Pons (tissue), 1 donor: ENCODE data around the gene POU3F1.

Experiments used
- DNase-seq: peaks from one replicate; pipeline ENCODE4 v3.0.0-alpha.2; 2016; ENCODE audit warnings: low spot score

POU3F1 gene

DNA sequence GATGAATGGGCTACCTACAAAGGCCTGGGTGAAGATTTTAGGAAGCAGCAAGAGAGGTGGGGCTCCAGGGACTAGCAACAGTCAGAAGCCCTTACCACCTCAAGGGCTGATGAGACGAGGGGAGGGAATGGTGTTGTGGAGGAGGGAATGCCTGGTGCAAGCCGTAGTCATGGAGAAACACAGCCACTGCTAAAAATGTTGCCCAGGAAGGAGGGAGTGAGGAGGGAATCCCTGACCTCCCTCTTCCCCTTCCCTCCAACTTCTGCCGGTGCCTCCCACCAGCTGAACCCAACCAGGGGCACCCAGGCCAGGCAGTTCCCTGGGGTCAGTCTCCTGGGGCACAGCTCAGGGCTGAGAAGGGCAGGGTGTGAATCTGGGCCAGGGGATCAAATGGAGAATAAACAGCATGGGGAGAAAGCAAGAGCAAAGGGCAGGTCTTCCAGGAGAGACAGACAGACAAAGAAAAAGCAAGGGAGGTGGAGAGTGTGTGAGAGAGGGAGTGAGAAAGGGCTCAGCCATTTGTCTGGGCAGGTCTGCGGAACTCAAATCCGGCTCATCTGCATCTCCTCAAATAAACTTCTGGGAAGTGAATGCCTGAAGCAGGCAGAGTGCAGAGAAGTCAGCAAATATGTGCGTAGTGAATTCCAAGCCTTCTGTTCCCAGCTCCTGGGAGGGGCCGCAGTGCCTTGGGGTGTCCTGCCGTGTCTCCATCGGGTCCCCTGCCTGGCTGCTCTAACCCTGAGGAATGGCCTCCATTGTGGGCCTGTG is 27.1 kb upstream of the POU3F1 start:
- DNase-seq = no peak

DNA sequence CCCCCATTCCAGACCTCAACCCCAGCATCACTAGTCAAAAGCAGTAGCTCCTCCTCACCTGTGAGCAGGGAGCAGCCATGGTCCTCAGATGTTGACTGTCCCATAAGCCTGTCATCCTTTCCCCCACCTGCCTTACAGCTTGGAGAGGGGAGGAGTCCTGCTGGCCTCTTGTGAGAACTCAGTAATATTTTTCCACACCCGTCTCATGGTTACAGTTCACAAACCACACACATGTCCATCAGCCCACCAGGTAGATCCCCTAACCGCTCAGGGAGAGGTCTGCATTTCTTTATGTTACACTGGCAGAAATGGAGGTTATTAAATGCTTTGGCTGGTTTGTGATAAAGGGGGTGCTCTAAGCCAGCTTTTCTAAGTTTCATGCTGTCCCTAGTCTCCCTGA is 26.3 kb upstream of the POU3F1 start:
- no peak for DNase-seq

DNA sequence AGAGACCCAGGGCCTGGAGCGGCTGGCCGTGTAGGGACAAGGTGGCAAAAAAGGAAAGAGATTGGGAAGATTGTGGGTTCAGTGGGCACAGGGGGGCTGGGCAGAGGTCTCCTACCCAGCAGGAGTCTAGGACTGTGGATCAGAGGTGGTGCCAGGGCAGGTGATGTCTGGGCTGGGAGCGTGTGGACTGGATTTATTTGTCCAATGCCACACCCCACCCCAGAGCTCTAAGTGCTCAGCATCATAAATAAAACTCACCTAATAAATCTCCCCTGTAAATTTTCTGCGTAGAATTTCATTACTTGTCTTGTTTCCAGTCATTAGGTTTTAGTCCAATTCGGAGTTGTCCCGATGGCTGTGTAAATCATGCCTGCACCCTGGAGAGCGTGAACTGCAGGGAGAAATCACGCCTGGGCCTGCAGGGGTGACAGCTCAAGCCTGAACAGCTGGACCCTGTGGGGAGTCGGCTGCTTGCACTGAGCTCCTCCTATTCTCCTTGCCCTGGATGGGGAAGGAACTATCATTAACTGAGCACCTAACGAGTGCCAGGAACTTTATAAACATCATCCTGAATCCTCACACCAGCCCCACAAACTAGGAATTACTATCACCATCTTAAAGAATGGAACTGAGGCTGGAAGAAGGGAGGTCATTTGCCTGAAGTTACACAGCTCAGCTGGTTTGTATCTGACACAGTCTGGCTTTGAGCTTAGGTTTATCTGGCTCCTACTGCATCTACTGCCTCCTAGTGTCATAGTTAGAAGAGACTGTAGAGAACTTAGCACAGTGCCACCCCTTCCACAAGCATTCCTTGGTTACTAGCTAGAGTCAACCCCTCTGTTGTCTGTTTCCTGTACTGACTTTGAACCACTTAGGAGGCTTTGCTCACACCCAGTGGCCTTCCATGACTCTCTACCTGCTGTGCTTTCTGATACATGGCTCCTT is 25.0 kb upstream of the POU3F1 start:
- no peak for DNase-seq

DNA sequence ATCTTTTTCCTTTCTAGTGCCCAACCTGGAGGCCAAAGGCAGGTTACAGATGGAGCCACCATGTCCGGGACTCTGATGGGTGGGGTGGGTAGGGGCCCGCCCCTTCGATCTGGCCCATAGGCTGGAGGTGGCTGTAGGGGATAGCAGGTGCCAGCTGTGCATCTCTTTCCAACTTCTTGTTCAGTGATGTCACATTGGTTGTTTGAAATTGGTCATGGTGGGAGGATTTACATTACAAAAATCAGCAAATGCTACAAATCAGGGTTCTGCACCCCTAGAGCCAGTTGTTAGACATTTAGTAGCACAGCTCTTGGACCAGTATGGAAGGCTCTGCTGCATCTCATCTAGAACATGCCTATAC is 22.4 kb upstream of the POU3F1 start:
- DNase-seq = no peak

DNA sequence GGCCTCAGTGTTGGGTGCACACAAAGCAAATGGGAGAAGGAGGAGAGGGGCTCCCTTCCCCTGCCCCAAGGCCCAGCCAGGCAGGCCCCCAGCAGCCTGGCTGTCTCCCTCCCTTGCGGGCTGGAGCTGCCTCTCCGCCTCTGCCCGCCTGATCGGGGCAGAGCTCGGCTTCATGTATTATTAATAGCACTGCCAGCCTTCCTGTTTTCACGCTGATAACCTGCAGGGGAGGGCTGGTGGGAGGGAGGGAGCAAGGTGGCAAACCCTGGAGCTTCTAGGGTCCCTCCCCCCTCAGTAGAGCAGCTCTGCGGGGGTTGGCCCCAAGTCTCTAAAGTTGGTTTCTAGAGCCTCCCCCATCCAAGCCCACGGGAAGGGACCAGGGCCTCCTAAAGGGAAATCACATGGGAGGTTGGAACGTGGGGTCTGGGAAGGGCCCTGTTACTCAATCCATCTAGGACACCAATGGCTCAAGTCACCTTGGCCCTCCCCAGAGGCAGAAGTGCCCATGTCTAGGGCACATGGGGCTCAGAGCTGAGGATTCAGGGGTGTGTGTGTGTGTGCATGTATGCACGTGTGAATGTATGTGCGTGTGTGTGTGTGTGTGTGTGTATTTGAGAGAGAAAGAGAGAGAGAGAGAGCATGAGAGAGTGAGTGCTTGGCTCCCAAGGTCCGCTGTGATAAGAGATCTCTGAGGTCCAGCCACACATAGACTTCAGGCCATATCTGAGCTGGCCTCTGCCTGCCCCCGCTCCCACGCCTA is 21.8 kb upstream of the POU3F1 start:
- DNase-seq = no peak

DNA sequence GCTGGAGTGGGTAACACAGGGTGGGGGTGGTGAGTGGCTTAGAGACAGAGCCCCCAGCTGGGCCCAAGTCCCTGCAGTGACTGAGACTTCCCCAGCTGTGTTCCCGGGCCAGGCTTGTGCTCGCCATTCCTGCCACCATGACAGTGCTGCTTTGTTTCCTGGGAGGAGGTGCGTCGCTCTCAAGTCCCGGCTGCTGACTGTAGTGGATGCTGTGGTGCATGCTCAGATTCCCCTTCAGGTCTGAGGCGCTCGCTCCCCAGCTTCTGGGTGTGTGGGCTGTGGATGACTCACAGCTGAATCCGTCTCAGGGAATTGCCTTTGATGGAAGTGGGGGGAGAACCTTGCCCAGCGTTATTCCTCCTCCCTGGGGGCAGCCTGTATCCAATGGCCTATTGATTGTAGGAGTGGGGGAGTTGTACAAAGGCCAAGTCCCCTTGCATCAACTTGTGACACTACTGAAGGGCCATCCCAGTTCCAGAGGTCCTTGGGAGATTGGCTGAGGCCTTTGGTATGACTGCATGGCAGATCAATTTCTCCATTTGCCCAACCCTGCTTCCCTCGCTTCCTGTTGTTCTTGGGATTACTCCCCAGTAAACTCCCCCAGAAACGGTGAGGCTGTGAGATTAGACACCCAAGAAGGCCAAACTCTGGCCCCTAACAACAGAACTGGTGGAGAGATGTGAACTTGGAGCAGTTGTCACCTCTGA is 17.8 kb upstream of the POU3F1 start:
- no peak for DNase-seq

DNA sequence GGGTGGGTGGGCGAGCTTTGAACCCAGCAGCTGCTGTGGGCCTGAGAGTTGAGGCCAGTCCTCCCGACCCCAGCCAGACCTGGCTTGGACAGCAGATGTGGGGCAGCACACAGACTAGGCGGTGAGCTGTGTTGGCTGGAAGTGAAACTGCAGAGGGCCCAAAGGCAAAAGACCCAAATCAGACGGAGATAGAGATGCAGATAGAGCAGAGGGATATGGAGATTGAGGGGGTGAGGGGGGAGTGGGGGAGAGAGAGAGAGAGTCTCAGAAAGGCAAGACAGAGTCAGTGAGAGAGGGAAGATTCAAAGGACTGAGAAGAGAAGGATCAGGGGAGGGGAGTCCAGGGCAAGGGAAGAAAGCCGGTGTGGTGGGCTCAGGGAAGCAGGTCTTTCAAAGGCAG is 17.0 kb upstream of the POU3F1 start:
- DNase-seq = no peak

DNA sequence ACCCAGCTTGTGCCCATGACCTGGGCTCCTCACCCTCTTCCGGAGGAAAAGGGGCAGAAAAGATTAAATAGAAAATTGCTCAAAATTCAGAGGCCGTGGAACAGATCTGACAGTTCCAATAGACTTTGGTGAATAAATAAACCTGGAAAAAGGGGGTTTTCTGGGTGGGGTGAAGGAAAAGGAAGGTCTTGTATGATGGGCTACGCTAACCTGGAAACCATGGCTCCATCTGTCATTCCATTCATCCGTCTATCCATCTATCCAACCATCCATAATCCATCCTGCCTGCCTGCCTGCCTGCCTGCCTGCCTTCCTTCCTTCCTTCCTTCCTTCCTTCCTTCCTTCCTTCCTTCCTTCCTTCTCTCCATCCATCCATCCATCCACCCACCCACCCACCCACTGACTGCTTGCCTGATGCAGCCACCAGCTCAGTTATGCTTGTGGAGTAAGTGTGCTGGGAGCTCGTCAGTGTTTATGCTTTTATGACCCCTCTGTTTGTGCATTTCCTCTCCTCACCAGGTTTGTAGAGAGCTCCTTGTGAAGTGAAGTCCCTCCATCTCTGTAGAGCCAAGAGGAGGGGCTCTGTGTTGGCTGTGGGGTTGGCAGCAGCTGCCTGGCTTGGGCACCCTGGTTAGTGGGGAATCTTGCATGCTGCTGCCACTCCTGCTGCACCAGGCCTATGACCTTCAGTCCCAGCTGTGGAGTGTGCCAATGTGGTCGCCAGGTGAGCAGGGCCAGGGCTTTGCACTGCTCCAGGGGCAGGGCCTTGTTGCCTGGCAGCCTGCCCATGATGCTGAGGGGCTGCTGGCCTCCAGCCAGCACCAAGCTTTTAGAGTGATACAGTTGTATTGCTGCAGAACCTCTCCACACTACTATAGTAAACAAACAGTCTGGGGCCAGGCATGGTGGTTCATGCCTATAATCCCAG is 16.0 kb upstream of the POU3F1 start:
- DNase-seq = no peak

DNA sequence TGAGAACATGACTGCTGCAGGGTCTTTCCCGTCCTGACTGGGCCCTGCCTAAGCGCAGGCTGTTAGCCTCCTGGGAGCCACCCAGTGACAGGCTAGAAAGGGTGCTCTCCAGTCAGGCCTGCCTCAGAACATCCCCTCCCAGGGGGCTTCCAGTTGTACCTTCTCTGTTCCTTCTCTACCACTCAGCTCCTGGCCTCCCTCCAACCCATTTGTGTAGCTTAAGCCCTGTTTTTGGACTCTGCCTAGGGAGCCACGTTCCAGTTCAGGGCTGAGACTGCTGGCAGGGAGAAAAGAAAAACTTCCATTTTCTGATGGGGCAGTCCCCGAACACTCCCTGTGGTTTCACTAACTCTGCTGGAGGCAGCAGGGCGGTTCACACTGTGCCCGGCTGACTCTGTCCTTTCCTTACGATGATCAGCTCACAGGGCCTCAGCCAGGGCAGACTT is 15.3 kb upstream of the POU3F1 start:
- no peak for DNase-seq

DNA sequence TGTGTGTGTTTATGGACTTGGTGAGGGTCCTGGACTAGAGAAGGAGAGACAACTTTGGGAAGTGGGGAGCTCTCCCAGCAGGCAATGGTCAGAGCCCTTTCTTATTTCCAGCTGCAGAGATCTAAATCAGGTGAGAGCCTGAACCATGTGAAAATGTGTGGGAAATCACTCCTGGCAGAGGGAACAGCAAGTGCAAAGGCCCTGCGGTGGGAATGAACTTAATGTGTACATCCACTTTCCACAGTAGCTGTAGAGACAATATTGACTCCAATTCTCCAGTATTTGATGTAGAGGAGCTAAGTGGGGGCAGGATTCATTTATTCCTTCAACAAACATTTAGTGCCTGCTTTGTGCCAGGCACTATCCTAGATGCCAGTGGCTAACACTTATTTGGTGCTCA is 14.7 kb upstream of the POU3F1 start:
- no peak for DNase-seq

DNA sequence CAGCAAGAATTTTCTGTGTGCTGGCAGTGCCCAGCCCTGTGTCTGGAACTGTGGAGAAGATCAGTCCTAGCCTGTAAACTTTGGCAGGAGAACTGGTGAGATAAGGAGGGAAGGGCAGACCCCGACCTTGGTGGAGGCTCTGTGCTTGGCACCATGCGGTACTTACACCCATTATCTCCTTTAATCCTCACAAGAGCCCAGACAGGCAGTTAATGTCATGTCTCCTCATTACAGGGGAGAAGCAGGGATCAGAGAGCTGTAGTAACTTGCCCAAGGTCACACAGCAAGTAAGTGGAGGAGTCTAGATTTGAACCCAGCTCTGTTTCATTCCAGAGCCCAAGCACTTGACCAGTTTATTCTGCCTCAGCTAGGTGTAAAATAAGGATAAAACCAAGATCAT is 13.9 kb upstream of the POU3F1 start:
- DNase-seq = no peak

DNA sequence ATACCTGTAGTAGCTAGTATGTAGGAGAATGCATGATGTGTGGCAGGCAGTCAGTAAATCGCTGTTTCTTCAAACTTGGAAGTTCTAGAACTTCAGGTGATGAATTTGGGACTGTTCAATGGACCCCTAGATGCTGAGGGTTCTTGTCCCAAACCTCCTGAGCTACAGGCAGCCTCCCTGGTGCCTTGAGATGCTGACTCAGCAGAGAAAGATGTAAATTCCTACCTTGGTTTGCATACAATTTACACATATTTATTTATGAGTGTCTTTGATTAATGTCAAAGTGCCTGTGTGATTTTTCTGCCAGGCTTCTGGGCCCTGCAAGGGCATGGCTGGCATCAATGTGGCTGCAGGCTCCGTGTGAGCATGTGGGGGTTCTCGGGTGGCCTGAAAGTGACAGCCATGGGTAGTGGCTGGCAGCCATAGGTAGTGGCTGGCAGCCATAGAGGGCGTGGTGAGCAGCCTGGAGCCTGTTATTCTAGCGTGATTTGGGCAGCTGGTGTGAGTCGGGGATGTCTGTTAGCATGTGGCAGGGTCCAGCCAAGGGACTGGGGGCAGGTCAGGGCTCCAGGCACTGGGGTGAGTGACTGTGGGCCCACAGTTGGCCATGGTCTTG is 13.2 kb upstream of the POU3F1 start:
- DNase-seq = no peak

DNA sequence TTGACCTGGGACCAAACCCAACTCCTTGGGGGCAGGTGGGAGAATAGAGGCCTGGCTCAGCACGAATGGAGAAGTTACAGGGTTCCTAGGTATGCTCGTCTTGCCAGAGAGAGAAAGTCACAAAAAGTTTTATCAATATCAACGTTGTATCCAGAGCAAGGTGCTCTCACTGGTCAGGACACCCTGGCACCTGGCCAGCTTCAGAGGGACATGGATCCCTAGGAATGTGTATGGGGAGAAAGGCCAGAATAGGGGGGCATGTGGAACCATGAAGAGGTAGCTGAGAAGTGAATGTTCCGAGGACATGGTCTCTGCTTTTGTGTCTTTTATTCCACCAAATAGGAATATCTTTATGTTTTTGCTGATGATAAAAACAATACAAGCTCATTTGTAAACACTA is 9.4 kb upstream of the POU3F1 start:
- no peak for DNase-seq

DNA sequence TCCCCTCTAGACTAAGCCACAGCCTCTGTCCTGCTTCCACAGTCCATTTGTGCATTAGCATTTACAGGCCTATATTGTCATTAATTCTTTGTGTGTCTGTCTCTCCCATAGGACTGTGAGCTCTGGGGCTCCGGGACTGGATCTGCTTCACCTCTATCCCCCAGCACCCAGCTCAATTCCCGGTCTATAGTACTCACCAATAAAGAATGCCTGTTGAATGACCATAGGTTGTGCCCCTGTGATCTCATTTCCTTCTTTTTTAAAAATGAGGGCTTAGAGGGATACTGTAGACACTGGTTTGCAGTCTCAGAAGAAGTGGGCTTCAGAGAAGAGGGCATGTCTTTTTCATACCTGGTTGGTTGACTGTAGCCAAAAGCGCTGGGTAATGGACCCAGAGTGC is 8.8 kb upstream of the POU3F1 start:
- no peak for DNase-seq

DNA sequence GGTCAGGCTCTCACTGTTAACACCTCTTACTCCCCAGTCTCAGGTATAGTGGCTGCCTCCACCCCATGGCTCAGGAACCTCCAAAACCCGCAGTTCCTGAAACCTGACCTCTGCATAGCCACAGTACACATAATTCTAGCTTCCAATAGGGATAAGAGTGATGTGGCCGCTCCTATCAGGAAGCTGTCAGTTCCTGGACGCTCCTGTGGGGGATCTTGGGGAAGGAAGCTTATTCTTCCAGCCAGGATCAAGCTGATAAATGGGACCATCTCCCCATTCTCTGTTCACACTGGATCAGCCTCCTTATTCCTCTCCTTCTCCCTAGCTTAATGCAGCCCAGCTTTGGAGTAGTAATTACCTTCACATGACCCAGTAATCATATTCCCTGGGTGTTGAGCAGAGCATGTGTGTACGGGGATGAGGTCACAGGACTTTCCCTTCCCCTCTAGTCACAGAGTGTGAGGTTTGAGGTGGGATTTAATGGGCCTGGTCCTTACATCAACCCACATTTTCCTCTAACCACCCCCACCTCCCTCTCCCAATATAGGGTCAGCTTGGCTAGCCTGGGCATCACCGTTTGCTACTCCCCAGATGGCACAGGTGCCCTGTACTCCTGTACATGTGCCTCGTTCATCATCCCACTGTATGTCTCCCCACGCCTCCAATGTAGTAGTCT is 7.0 kb upstream of the POU3F1 start:
- no peak for DNase-seq

DNA sequence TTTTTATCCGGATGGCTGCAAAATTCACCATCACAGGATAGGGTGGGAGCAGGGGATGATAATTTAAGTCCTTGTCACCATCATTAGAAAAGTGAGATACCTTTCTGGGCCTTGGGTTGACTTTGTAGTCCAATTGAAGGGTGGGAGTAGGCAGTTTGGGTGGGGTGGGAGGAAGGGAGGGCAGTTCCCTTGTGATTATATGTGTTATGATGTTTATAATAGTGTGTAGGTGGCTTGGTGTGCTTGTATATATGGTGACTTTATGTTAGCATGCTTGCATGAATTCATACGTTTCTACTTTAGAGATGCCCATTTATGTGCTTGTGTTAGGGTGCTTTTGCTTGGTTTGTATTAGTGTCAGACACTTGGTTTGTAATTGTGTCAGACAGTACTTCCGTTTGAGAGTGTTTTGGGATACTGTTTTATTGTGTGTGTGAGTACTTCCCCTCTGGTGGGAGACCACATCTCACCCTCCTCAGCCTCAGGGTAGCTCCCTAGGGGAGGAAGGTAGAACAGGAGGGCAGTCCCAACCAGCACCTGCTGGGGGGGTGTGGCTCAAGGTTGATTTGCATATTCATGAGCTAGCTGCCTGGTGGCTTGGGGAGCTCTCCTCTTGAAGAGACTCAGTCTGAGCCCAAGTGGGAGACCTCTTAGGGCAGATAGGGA is 6.3 kb upstream of the POU3F1 start:
- DNase-seq = no peak

DNA sequence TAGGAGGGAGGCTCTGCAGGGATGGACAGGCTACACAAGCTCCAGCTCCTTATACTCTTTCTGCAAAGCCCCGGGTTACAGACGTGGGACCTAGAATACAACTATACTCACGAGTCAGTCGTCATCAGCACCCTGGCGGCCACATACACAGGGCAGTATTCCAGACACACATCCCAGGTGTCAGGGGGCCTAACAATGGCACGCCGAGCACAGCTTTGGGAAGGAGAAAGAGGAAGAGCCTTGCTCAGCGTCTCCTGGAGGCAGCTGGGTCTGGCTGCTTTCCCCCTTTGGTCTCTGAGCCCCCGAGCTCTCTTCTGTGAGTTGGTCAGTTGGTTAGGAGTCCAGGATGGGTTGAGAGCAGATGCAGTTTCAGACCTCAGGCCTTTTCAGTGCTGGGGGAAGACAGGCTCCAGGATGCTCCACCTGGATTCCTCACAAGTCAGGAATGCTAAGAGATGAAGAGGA is 4.5 kb upstream of the POU3F1 start:
- DNase-seq = no peak

DNA sequence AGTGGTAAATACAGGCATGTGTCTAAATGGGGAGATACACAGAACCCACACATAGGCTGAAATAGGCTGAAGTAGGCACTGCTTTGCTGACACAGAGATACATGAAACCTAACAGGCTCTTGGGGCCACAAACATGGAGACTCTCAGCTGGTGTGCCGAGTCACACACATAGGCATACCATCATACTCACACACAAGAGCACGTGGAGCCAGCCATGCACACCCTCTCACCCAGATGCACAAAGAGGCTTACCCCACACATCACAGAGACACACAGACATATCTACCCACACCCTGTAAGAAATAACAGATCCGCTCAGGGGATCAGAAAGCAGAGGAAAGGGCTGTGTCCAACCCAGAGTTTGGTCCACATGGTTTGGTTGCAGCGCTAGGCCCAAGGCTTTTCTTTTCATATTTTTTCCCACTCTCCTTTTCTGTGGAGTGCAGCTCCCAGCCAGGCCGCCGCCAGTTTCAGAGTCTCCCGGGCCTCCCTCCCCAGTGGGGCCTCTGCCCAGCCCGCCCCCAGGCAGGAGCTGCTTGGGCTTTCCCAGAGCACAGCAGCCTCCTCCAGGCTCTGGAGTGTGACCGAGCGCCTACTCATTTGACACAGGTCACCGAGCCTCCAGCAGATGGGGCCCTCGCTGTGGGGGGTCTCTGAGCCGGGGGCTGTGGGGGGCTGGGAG is 3.9 kb upstream of the POU3F1 start:
- DNase-seq = no peak
